Calu3 (cell line): ENCODE results near the gene FBXO10. TPM values are rescaled to one million over a fixed set of nuclear protein-coding genes. Genes with fewer than 3 reads are reported as not detected.

Experiments used
- BruUV-seq: library from RNA; stranded (reverse); fragments of 400-500 nt; replicated peaks from 2 replicates; lab custom pipeline; 2021; lab: Mats Ljungman, UMichigan
- CTCF ChIA-PET: fragments of 300-600 bp; sonication (Branson Sonifier 250); formaldehyde crosslinking; loops from one replicate; lab custom pipeline; 2022; ENCODE audit warnings: antibody characterized with exemption; lab: Charles Lee
- DNase-seq: peaks from one replicate; pipeline ENCODE4 v3.0.0; 2022
- H3K27ac Mint-ChIP-seq: one replicate; pipeline ENCODE4 v1.8.0; 2022; ENCODE audit warnings: mixed read lengths; ENCODE audit not compliant: unreplicated experiment
- H3K27me3 Mint-ChIP-seq: one replicate; pipeline ENCODE4 v1.8.0; 2022; ENCODE audit warnings: mixed read lengths; ENCODE audit not compliant: unreplicated experiment
- H3K36me3 Mint-ChIP-seq: one replicate; pipeline ENCODE4 v1.8.0; 2022; ENCODE audit warnings: mild to moderate bottlenecking, moderate library complexity, mixed read lengths; ENCODE audit not compliant: insufficient read depth, unreplicated experiment
- H3K4me1 Mint-ChIP-seq: one replicate; pipeline ENCODE4 v1.8.0; 2022; ENCODE audit warnings: mild to moderate bottlenecking, low read depth, mixed read lengths; ENCODE audit not compliant: unreplicated experiment
- H3K4me3 Mint-ChIP-seq: one replicate; pipeline ENCODE4 v1.8.0; 2022; ENCODE audit warnings: mild to moderate bottlenecking, low read depth, moderate library complexity, mixed read lengths; ENCODE audit not compliant: unreplicated experiment
- H3K9me3 Mint-ChIP-seq: one replicate; pipeline ENCODE4 v1.8.0; 2022; ENCODE audit warnings: low read depth, mixed read lengths; ENCODE audit not compliant: unreplicated experiment
- intact Hi-C: fragments of 100-400 bp; cut with micrococcal nuclease; formaldehyde crosslinking; loops from one replicate; pipeline ENCODE4 v1.10.0; 2022; ENCODE audit not compliant: unreplicated experiment
- total RNA-seq: library from RNA; stranded (reverse); gene quantifications from 2 replicates; pipeline ENCODE4 v1.2.3, GENCODE V29; 2022
- TF ChIP-seq, protein P1 (sequence below): fragments of 200-600 bp; IDR thresholded peaks from one replicate; pipeline ENCODE4 v1.8.0; 2022; ENCODE audit warnings: antibody characterized with exemption; ENCODE audit not compliant: unreplicated experiment

Gene FBXO10
- total RNA-seq, 1 experiment from 2014 or later: 0.94 TPM

- no peaks in the 10 kb centered on the region for H3K9me3 Mint-ChIP-seq
- H3K4me3 Mint-ChIP-seq: no peak overlapping the region
- CTCF ChIA-PET: no interaction called here
- H3K36me3 Mint-ChIP-seq: peaks cover 21% of the 10 kb centered on the region
- BruUV-seq: no TSS peak
- no peaks in the 10 kb centered on the region for H3K27me3 Mint-ChIP-seq
- TF ChIP-seq, protein P1, sequence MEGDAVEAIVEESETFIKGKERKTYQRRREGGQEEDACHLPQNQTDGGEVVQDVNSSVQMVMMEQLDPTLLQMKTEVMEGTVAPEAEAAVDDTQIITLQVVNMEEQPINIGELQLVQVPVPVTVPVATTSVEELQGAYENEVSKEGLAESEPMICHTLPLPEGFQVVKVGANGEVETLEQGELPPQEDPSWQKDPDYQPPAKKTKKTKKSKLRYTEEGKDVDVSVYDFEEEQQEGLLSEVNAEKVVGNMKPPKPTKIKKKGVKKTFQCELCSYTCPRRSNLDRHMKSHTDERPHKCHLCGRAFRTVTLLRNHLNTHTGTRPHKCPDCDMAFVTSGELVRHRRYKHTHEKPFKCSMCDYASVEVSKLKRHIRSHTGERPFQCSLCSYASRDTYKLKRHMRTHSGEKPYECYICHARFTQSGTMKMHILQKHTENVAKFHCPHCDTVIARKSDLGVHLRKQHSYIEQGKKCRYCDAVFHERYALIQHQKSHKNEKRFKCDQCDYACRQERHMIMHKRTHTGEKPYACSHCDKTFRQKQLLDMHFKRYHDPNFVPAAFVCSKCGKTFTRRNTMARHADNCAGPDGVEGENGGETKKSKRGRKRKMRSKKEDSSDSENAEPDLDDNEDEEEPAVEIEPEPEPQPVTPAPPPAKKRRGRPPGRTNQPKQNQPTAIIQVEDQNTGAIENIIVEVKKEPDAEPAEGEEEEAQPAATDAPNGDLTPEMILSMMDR: no peak
- DNase-seq: no peak
- no peak overlapping the region for H3K27ac Mint-ChIP-seq
- H3K4me1 Mint-ChIP-seq: no peaks in the 10 kb centered on the region
- intact Hi-C loops: no loop called here
Observed at GRCh38 chr9:37593883-37594448, 17.8 kb upstream of the FBXO10 start.

DNA sequence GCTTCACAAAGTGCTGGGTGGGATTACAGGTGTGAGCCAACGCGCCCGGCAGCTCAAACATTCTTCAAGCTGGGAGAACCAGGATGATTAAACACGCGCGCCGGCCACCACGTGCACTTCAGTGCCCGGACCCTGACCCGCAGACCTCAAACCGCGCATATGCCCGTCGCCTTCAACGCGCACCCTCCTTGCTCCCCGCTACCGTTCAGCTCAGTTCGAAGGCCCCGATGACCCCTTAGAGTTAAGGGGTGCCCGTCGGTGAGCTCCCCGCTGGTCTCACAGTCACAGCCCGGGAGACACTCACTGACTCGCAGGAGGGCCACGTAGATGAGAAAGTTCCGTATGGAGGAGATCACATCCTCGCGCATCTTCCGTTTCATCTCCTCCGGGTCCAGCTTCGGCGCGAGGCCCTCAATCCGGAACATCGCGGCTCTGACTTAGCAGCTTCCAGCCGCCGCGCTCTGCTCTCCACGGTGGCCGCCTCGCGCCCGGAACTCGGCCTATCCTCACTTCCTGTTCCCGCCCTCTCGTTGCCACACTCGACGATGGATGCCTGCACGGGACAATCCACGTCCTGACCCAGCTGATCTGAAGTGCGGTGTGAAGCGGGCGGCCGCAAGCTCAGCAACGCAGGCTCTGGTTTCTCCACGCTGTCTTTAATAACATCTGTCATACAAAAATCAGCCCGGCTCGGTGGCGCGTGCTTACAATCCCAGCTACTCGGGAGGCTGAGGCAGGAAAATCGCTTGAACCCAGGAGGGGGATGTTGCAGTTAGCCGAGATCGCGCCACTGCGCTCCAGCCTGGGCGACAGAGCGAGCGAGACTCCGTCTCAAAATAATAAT lies 16.1 kb upstream of the FBXO10 start, which contains the start of gene TOMM5:
Gene TOMM5, minus strand, starts transcription at position 490 of the 844 bp plus-strand sequence. Its CDS starts 65 bp downstream, at position 425.
- intact Hi-C loops: no loop called here
- peak within 1 kb of the TSS; percentile 89 for H3K27ac Mint-ChIP-seq
- H3K27me3 Mint-ChIP-seq: no peaks in the 10 kb centered on the region
- peak within 1 kb of the TSS; percentile 91 for H3K4me3 Mint-ChIP-seq
- no peaks in the 10 kb centered on the region for H3K9me3 Mint-ChIP-seq
- BruUV-seq: TSS peak; percentile 46
- CTCF ChIA-PET: interaction anchor here (0.5 kb wide), 1 partner anchor 110 kb away, joined by 5 read pairs; no protein-coding TSS in a partner anchor
- peak; percentile 68 for DNase-seq
- TF ChIP-seq, protein P1: no peak
- H3K36me3 Mint-ChIP-seq: peaks cover 21% of the 10 kb centered on the region
- no peaks in the 10 kb centered on the region for H3K4me1 Mint-ChIP-seq

DNA sequence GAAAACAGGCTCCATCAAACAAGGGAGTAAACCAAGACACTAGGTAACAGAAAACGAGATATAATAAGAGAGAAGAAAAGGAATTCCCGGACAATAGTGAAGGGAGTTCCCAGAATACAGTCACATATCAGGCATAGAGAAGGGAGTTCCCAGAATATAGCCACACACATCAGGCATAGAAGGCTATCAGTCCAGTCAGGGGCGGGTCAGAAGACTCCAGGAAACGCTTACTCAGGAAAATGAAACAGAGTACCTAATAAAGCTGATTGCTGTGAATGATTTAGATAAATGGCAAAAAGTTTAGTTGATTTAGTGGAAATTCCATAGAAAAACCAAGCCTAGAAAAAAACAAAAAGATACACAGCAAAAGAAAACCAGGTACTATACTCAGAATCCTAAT lies 11.3 kb upstream of the FBXO10 start:
- peaks cover 29% of the 10 kb centered on the region for H3K36me3 Mint-ChIP-seq
- TF ChIP-seq, protein P1: no peak
- no peaks in the 10 kb centered on the region for H3K9me3 Mint-ChIP-seq
- DNase-seq: no peak
- CTCF ChIA-PET: no interaction called here
- intact Hi-C loops: no loop called here
- H3K4me3 Mint-ChIP-seq: no peak overlapping the region
- no peak overlapping the region for H3K27ac Mint-ChIP-seq
- no peaks in the 10 kb centered on the region for H3K27me3 Mint-ChIP-seq
- no peaks in the 10 kb centered on the region for H3K4me1 Mint-ChIP-seq
- BruUV-seq: no TSS peak

DNA sequence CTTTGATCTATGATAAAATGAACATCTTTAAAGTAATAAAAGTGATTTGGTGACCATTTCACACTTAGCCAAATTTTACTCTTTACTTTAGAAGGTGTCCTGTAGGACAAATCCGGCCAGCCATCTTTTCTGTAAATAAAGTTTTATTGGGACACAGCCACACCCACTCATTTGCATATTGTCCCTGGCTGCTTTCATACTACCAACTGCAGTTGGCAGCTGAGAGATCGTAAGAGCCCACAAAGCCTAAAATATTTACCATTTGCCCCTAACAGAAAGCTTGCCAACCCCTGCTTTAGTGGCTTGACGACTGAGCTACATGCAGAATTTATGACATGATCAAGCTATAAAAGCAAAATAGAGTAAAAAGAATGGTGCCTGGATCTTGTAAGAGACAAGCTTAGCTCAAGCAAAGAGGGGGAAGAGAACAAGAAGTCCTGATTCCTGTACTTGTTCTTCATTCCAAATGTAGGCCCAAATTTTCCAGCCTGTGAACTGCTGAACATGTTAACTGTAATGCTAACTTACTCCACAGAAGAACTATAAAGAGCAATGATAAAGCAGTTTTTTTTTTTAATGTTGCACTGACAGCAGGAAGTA lies 7.4 kb upstream of the FBXO10 start:
- Mint-ChIP-seq H3K27me3 (no peaks in the 10 kb centered on the region), H3K9me3 (no peaks in the 10 kb centered on the region), H3K27ac (no peak overlapping the region), H3K4me3 (no peak overlapping the region), H3K4me1 (no peaks in the 10 kb centered on the region), H3K36me3 (peaks cover 10% of the 10 kb centered on the region)
- intact Hi-C loops: no loop called here
- TF ChIP-seq, protein P1: no peak
- BruUV-seq: no TSS peak
- DNase-seq: no peak
- CTCF ChIA-PET: no interaction called here
